NOMO-1 treated with DMSO at 0.1 percent for 48 hours (cell line): ENCODE measurements around the gene KIR2DL1.
"Not testable (repeated sequence)": the region's sequence is repeated elsewhere in the genome, so short reads cannot be mapped to it uniquely, and the experiment has no call there.

Source experiments
- DNase-seq: peaks from one replicate; lab custom pipeline; 2025; ENCODE audit not compliant: unreplicated experiment; lab: John Stamatoyannopoulos, UW

Gene KIR2DL1

DNA sequence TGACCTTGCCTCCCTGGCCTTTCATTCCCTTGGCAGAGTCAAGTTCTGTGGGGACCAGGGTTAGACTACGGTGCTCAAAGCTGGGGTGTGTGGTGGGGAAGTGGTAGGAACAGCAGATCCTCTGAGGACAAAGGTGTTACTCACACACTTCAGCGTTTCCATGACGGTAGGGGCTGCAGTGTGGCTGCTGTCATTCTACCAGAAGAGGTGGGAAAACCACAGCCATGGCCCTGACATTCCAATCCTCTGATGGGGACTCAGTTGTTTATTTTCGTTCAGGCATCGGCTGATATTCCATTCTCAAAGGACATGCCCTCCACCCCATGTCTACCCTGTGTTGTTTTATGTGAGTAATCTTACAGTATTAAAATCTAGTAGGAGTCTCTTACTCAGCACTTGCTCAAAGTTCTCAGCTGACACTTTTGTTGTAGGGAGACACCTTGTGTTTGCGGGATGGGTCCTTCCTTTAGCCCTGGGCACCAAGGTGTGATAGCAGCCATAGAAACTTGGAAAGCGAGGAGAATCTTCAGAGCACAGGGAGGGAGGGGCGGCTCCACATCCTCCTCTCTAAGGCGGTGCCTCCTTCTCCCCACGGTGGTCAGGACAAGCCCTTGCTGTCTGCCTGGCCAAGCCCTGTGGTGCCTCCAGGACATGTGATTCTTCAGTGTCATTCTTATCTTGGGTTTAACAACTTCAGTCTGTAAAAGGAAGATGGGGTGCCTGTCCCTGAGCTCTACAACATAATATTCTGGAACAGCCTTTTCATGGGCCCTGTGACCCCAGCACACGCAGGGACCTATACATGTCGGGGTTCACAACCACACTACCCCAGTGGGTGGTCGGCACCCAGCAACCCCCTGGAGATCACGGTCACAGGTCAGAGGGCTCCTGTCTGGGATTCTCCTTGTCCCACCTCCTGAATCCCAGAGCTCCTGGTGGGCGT lies 1.7 kb downstream of the KIR2DL1 start:
- DNase-seq = not testable (repeated sequence)

DNA sequence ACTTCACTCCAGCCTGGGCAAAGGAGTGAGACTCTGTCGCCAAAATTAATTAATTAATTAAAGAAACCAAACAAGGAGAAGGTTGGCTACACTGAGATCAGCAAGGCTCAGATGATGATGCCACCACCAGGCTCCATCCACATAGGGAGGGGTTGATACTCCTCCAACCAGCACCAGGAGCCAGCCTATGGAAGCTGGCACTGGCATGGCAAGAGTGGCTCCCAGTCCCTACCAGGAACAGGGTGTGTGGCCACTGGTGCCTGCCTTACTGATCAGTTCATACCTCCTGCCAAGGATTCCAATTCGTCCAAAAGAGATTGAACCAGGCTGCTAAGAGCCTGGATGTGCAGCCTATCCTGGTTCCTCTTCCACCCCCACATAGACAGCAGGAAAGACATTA lies 3.1 kb downstream of the KIR2DL1 start:
- DNase-seq = not testable (repeated sequence)

DNA sequence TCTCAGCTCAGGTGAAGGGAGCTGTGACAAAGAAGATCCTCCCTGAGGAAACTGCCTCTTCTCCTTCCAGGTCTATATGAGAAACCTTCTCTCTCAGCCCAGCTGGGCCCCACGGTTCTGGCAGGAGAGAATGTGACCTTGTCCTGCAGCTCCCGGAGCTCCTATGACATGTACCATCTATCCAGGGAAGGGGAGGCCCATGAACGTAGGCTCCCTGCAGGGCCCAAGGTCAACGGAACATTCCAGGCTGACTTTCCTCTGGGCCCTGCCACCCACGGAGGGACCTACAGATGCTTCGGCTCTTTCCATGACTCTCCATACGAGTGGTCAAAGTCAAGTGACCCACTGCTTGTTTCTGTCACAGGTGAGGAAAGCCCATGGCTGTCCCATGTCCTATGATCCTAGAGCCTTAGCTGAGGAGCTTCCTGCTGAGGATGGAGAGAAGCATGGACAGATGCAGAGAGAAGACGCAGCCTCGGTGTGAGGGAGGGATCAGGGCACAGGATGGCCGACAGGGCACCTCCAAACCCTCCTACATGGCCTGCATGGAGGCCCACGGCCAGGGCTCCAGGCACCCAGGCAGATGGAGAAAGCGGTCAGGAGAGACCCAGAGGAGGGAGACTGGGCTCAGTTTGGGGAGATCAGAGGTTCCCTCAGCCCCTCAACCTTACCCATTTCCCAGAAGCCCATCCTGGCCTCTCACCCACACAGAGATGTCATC lies 5.7 kb downstream of the KIR2DL1 start:
- not testable (repeated sequence) for DNase-seq

DNA sequence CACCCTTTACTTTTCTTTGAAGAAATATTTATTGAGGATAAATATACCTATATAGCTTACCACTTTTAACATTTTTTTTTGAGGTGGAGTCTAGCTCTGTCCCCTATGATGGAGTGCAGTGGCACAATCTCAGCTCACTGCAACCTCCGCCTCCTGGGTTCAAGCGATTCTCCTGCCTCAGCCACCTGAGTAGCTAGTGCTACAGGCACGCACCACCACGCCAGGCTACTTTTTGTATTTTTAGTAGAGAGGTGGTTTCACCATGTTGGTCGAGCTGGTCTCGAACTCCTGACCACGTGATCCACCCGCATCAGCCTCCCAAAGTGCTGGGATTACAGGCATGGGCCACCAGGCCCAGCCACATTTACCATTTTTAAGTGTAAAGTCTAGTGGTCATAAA lies 6.2 kb downstream of the KIR2DL1 start:
- not testable (repeated sequence) for DNase-seq

DNA sequence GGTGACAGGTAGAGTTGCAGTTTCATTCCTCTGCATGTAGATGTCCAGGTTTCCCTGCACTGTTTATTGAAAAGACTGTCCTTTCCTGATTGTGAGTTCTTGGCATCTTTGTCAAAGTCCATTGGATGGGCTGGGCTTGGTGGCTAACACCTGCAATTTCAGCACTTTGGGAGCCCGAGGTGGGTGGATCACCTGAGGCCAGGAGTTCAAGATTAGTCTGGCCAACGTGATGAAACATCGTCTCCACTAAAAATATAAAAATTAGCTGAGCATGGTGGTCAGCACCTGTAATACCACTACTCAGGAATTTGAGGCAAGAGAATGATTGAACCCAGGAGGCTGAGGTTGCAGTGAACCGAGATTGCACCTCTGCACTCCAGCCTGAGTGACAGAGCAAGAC lies 8.3 kb downstream of the KIR2DL1 start:
- DNase-seq = not testable (repeated sequence)

DNA sequence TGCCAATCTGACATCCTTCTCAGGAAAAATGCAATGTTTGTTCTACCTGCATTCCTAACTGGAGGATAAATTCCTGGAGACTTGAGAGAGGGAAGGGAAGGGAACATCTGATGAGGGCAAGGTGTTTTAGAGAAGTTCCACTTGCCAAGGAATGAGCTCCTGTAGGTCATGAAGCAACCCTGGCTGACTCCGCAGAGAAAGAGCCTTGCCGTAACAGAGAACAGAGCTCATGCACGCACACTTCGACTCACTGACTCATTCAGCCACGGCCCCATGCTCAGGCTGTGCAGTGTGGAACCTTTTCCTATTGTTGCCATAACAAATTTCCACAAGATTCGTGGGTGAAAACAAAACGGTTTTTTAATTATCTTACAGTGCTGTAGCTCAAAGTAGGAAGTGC lies 9.3 kb downstream of the KIR2DL1 start:
- peak; percentile 71 for DNase-seq

DNA sequence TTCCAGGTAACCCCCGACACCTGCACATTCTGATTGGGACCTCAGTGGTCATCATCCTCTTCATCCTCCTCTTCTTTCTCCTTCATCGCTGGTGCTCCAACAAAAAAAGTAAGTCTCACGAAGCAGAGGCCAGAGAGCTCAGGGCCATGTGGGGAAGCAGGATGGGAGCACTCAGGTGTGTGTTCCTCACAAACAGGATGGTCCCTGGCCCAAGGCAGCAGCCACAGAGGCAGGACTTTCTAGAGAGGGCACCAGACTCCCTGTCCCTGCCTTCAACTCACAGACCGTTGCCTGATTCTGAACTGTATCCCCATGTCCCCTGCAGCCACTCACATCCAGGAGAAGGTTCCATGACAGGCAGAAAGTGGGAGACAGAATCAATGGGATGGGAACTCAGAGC lies 13.3 kb downstream of the KIR2DL1 start:
- DNase-seq = not testable (repeated sequence)

DNA sequence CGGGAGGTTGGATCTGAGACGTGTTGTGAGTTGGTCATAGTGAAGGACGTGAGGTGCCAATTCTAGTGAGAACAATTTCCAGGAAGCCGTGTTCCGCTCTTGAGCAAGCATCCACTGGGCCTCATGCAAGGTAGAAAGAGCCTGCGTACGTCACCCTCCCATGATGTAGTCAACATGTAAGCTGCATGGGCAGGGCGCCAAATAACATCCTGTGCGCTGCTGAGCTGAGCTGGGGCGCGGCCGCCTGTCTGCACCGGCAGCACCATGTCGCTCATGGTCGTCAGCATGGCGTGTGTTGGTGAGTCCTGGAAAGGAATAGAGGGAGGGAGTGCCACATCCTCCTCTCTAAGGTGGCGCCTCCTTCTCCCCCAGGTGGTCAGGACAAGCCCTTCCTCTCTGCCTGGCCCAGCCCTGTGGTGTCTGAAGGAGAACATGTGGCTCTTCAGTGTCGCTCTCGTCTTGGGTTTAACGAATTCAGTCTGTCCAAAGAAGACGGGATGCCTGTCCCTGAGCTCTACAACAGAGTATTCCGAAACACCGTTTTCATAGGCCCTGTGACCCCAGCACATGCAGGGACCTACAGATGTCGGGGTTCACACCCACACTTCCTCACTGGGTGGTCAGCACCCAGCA lies 16.6 kb downstream of the KIR2DL1 start:
- not testable (repeated sequence) for DNase-seq

DNA sequence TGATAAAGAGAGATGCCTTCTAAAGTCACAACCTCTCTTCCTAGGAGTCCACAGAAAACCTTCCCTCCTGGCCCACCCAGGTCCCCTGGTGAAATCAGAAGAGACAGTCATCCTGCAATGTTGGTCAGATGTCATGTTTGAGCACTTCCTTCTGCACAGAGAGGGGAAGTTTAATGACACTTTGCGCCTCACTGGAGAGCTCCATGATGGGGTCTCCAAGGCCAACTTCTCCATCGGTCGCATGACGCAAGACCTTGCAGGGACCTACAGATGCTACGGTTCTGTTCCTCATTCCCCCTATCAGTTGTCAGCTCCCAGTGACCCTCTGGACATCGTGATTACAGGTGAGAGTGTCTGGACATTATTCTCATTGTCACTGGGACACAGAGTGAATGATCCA lies 18.6 kb downstream of the KIR2DL1 start:
- peak; percentile 65 for DNase-seq

DNA sequence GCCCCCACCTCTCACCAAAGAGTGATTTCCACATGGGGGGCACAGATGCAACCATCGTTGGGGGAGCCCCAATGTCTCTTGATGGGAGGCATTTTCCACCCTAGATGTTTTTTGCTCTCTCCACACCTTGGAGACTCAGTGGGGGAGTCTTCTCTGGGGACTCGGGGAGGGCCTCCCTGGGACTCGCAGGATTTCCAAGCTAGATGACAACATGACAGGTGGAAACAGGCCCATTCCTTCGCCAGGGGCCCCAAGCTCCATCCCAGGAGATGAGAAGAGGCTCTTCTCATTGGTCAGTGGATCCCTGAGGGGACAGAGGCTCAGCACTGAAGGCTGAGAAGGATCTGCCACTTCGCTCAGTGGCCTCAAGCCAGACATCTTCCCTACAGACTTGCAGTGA lies 21.1 kb downstream of the KIR2DL1 start:
- no peak for DNase-seq

DNA sequence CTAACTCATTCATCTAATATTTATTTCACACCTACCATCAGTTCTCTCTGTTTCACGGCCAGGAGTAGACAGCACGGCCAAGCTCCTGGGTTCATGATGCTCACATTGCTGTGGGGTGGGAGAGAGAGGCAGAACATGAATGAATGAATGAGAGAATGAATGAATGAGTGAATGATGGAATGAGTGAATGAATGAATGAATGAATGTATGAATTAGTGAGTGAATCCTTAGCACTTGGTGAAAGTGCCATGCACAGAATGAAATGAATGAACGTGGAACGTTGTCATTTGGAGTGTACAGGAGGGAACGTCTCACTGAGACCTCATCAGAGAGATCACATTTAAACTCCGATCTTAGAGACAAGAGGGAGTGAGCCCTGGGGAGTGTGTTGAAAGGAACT lies 21.9 kb downstream of the KIR2DL1 start:
- no peak for DNase-seq

DNA sequence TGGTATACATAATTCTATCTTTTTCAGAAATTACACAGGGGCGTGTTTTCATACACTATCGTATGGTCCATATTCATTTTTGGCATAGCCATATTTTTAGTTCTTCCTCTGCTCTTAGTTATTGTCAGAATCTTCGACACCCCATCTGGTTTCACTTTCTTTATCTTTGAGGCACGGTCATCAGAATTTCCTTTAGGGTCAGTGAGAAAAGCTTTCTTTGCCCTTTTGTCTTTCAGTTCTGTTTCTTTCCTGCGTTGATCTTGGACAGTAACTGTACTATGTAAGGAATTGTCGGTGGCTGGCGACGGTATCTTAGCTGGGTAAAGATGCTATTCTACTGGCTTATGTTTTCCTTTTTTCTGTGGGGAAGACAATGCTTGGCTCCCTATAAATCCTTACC lies 23.2 kb downstream of the KIR2DL1 start:
- DNase-seq = peak; percentile 63

DNA sequence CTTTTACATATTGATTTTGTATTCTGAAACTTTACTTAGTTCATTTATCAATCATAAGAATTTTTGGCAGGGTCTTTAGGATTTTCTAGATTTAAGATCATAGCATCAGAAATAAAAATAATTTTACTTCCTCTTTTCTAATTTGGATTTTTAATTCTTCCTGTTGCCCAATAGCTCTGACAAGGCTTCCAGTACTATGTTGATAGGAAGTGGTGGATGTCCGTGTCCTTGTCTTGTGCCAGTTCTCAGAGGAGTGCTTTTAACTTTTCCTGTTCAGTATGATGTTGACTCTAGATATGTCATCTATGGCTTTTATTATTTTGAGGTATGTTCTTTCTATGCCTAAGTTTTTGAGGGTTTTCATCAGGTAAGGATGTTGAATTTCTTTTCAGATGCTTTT lies 26.2 kb downstream of the KIR2DL1 start:
- peak; percentile 92 for DNase-seq

DNA sequence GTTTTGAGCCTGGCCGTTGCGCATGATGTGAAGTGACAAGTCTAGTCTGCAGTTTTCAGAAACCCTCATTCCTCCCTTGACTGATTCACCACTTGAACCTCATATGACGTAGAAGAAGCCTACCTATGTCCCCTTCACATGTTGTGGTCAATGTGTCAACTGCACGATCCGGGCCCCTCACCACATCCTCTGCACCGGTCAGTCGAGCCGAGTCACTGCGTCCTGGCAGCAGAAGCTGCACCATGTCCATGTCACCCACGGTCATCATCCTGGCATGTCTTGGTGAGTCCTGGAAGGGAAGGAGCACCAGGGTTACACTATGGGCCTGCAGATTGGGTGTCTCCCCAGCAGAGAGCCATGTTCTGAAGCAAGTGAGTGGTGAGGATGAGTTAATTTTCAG lies 33.8 kb downstream of the KIR2DL1 start, which contains the start of gene KIR2DL4:
Gene KIR2DL4 (plus strand): TSS at position 201 of the 400 bp plus-strand sequence. CDS start 42 bp downstream, at position 243.
- DNase-seq = no peak

DNA sequence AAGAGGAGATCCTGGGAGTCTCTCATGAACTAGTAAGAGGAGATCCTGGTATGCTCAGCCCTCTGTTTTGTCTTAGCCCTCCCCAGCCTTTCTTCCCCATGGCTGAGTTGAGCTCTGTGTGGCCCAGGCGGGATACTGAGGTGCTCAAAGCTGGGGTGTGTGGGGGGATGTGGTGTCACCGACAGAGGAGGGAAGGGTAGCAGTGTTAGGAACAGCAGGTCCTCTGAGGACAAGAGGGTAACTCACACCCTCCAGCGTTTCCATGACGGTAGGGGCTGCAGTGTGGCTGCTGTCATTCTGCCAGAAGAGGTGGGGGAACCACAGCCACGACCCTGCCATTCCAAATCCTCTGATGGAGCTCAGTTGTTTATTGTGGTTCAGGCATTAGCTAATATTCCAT lies 34.5 kb downstream of the KIR2DL1 start:
- no peak for DNase-seq

DNA sequence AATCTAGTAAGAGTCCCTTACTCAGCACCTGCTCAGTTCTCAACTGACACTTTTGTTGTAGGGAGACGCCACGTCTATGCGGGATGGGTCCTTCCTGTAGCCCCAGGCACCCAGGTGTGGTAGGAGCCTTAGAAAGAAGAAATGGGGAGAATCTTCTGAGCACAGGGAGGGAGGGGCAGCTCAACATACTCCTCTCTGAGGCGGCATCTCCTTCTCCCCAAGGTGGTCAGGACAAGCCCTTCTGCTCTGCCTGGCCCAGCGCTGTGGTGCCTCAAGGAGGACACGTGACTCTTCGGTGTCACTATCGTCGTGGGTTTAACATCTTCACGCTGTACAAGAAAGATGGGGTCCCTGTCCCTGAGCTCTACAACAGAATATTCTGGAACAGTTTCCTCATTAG lies 35.0 kb downstream of the KIR2DL1 start:
- DNase-seq = no peak

DNA sequence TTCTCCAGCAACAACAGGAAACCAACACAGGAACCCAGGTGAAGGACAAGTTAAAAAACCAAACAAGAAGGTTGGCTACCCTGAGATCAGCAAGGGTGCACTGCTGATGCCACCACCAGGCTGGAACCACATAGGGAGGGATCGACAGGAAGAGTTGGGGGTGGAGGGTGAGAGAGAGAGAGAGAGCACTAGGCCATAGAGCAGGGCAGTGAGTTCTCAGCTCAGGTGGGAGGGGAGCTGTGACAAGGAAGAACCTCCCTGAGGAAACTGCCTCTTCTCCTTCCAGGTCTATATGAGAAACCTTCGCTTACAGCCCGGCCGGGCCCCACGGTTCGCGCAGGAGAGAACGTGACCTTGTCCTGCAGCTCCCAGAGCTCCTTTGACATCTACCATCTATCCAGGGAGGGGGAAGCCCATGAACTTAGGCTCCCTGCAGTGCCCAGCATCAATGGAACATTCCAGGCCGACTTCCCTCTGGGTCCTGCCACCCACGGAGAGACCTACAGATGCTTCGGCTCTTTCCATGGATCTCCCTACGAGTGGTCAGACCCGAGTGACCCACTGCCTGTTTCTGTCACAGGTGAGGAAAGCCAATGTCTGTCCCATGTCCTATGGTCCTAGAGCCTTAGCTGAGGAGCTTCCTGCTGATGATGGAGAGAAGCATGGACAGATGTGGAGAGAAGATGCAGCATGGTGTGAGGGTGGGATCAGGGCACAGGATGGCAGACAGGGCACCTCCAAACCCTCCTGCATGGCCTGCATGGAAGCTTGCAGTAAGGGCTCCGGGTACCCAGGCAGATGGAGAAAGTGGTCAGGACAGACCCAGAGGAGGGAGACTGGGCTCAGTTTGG lies 36.3 kb downstream of the KIR2DL1 start:
- DNase-seq = no peak

DNA sequence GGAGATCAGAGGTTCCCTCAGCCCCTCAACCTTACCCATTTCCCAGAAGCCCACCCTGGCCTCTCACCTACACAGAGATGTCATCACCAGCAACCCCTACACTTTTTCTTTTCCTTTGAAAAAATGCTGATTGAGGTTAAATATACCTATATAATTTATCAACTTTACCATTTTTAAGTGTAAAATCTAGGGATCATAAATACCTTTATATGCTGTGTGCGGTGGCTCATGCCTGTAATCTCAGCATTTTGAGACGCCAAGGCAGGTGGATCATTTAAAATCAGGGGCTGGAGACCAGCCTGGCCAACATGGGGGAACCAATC lies 36.9 kb downstream of the KIR2DL1 start:
- no peak for DNase-seq

DNA sequence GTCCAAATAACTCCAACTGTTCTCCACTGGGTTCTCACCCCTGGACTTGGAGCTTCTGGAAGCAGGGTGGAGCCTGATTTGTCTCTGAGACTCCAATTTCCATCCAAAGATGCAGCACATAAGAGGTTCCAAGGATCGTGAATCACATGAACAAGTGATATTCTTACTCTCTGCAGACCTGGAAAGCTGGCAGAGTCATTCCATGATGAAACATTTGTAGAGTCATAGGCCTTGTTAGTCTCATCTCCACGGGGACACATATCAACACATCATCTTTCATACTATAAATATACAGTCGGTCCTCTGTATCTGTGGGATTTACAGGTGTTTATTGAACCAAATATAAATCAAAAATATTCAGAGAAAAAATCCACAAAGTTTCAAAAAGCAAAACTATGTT lies 45.0 kb downstream of the KIR2DL1 start:
- DNase-seq = not testable (repeated sequence)

DNA sequence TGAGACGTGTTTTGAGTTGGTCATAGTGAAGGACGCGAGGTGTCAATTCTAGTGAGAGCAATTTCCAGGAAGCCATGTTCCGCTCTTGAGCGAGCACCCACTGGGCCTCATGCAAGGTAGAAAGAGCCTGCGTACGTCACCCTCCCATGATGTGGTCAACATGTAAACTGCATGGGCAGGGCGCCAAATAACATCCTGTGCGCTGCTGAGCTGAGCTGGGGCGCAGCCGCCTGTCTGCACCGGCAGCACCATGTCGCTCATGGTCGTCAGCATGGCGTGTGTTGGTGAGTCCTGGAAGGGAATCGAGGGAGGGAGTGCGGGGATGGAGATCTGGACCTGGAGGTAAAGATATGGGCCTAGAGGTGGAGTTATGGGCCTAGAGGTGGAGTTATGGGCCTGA lies 46.7 kb downstream of the KIR2DL1 start, which contains the start of gene KIR3DL1:
Gene KIR3DL1 (plus strand): TSS at position 218 of the 400 bp plus-strand sequence.
- DNase-seq = not testable (repeated sequence)
